H9 (cell line): Measurements from ENCODE around the gene ACBD3. TPM values are rescaled to one million over a fixed set of nuclear protein-coding genes. Genes with fewer than 3 reads are reported as not detected.
A peak's percentile ranks its signal among the peaks of the same experiment; 100 is the strongest.

Source experiments
- DNase-seq: peaks from one replicate; pipeline ENCODE4 v3.0.0-alpha.2; 2017
- H2AFZ ChIP-seq: one replicate; pipeline ENCODE4 v1.6.1; 2013; ENCODE audit warnings: mild to moderate bottlenecking, low read length, control low read depth, moderate library complexity
- H2AK5ac ChIP-seq: 2 replicates; pipeline ENCODE4 v1.6.1; 2013; ENCODE audit warnings: low read length, control low read depth, mixed read lengths; ENCODE audit not compliant: insufficient read length
- H2BK120ac ChIP-seq: one replicate; pipeline ENCODE4 v1.6.1; 2013; ENCODE audit warnings: low read depth, mild to moderate bottlenecking, low read length, control low read depth, inconsistent platforms; ENCODE audit not compliant: poor library complexity, severe bottlenecking
- H2BK12ac ChIP-seq: 2 replicates; pipeline ENCODE4 v1.6.1; 2013; ENCODE audit warnings: low read length, control low read depth, mixed read lengths, low read depth; ENCODE audit not compliant: insufficient read length
- H2BK15ac ChIP-seq: 2 replicates; pipeline ENCODE4 v1.6.1; 2013; ENCODE audit warnings: low read depth, low read length, control low read depth
- H2BK20ac ChIP-seq: one replicate; pipeline ENCODE4 v1.6.1; 2013; ENCODE audit warnings: low read depth, mild to moderate bottlenecking, low read length, control low read depth, inconsistent platforms; ENCODE audit not compliant: poor library complexity, severe bottlenecking
- H2BK5ac ChIP-seq: 2 replicates; pipeline ENCODE4 v1.6.1; 2013; ENCODE audit warnings: low read length, control low read depth, mixed read lengths; ENCODE audit not compliant: insufficient read length
- H3K14ac ChIP-seq: 2 replicates; pipeline ENCODE4 v1.6.1; 2013; ENCODE audit warnings: low read length, control low read depth; ENCODE audit not compliant: insufficient read depth
- H3K18ac ChIP-seq: 2 replicates; pipeline ENCODE4 v1.6.1; 2013; ENCODE audit warnings: low read depth, mild to moderate bottlenecking, mixed read lengths, low read length, control low read depth; ENCODE audit not compliant: insufficient read length
- H3K23ac ChIP-seq: 2 replicates; pipeline ENCODE4 v1.6.1; 2013; ENCODE audit warnings: low read length, control low read depth, mixed read lengths, low read depth; ENCODE audit not compliant: insufficient read length
- H3K23me2 ChIP-seq: 2 replicates; pipeline ENCODE4 v1.6.1; 2013; ENCODE audit warnings: low read depth, mild to moderate bottlenecking, mixed read lengths, low read length, control low read depth; ENCODE audit not compliant: insufficient read length, poor library complexity, severe bottlenecking
- H3K27ac ChIP-seq: 2 replicates; pipeline ENCODE4 v1.5.1; 2013; ENCODE audit warnings: low read length, control low read depth, mixed read lengths, low read depth; ENCODE audit not compliant: insufficient read length
- H3K27me3 ChIP-seq: 2 replicates; pipeline ENCODE4 v1.6.1; 2013; ENCODE audit warnings: low read length, control low read depth, inconsistent platforms; ENCODE audit not compliant: insufficient read depth
- H3K4ac ChIP-seq: 2 replicates; pipeline ENCODE4 v1.6.1; 2013; ENCODE audit warnings: low read depth, mild to moderate bottlenecking, control low read depth, inconsistent platforms, low read length, moderate library complexity
- H3K4me1 ChIP-seq: 2 replicates; pipeline ENCODE4 v1.6.1; 2013; ENCODE audit warnings: low read length, control low read depth, inconsistent platforms; ENCODE audit not compliant: insufficient read depth
- H3K4me2 ChIP-seq: 2 replicates; pipeline ENCODE4 v1.6.1; 2013; ENCODE audit warnings: low read length, control low read depth, mixed read lengths; ENCODE audit not compliant: insufficient read length, insufficient read depth
- H3K56ac ChIP-seq: 2 replicates; pipeline ENCODE4 v1.6.1; 2013; ENCODE audit warnings: low read depth, mild to moderate bottlenecking, mixed read lengths, low read length, control low read depth; ENCODE audit not compliant: insufficient read length
- H3K79me1 ChIP-seq: 2 replicates; pipeline ENCODE4 v1.6.1; 2013; ENCODE audit warnings: low read depth, mild to moderate bottlenecking, moderate library complexity, low read length, control low read depth, inconsistent platforms; ENCODE audit not compliant: insufficient read depth, poor library complexity, severe bottlenecking
- H3K79me2 ChIP-seq: 2 replicates; pipeline ENCODE4 v1.6.1; 2013; ENCODE audit warnings: low read length, control low read depth, inconsistent platforms; ENCODE audit not compliant: insufficient read depth
- H3K9ac ChIP-seq: 2 replicates; pipeline ENCODE4 v1.6.1; 2013; ENCODE audit warnings: low read length, control low read depth, mixed read lengths; ENCODE audit not compliant: insufficient read length; ENCODE audit errors: extremely low read depth
- H3K9me3 ChIP-seq: one replicate; pipeline ENCODE4 v1.6.1; 2013; ENCODE audit warnings: low read depth, low read length, inconsistent platforms; ENCODE audit not compliant: control insufficient read depth
- H3T11ph ChIP-seq: one replicate; pipeline ENCODE4 v1.6.1; 2013; ENCODE audit warnings: mild to moderate bottlenecking, low read length, control low read depth, inconsistent platforms
- H4K20me1 ChIP-seq: one replicate; pipeline ENCODE4 v1.6.1; 2013; ENCODE audit not compliant: control insufficient read depth, insufficient read length, insufficient read depth
- H4K5ac ChIP-seq: 2 replicates; pipeline ENCODE4 v1.6.1; 2013; ENCODE audit warnings: low read depth, mild to moderate bottlenecking, mixed read lengths, low read length, control low read depth; ENCODE audit not compliant: insufficient read length
- H4K8ac ChIP-seq: replicated peaks from 2 replicates; pipeline ENCODE4 v1.6.1; 2013; ENCODE audit warnings: low read length, control low read depth, mixed read lengths, low read depth; ENCODE audit not compliant: insufficient read length
- H4K91ac ChIP-seq: 2 replicates; pipeline ENCODE4 v1.6.1; 2013; ENCODE audit warnings: low read depth, mild to moderate bottlenecking, moderate library complexity, mixed read lengths, low read length, control low read depth; ENCODE audit not compliant: insufficient read length
- H3K27ac Mint-ChIP-seq, 3 experiments: 2 replicates in 2 of 3; 3 replicates in 1 of 3; pipeline ENCODE4 v1.8.0; 2020 to 2021; ENCODE audit warnings: mixed read lengths in 3 of 3, mild to moderate bottlenecking in 1 of 3, moderate library complexity in 1 of 3
- H3K27me3 Mint-ChIP-seq: 2 replicates; pipeline ENCODE4 v1.8.0; 2021; ENCODE audit warnings: low read depth, mild to moderate bottlenecking, moderate library complexity, mixed read lengths
- H3K36me3 Mint-ChIP-seq, 3 experiments: 2 replicates in 2 of 3; 3 replicates in 1 of 3; pipeline ENCODE4 v1.8.0; 2020 to 2021; ENCODE audit warnings: low read depth in 3 of 3, mixed read lengths in 3 of 3; ENCODE audit not compliant: insufficient read depth in 1 of 3
- H3K4me1 Mint-ChIP-seq, 2 experiments: 2 replicates each; pipeline ENCODE4 v1.8.0; 2020; ENCODE audit warnings: mixed read lengths in 2 of 2
- H3K4me3 Mint-ChIP-seq, 2 experiments: 2 replicates in 1 of 2; 3 replicates in 1 of 2; pipeline ENCODE4 v1.8.0; 2020 to 2021; ENCODE audit warnings: mild to moderate bottlenecking in 2 of 2, mixed read lengths in 2 of 2, moderate library complexity in 1 of 2
- H3K9me3 Mint-ChIP-seq, 2 experiments: 2 replicates in 1 of 2; 3 replicates in 1 of 2; pipeline ENCODE4 v1.8.0; 2020; ENCODE audit warnings: mild to moderate bottlenecking in 2 of 2, mixed read lengths in 2 of 2, moderate library complexity in 1 of 2
- CTCF ChIP-seq: fragments of 200-600 bp; sonication (generic); conservative IDR thresholded peaks from 3 replicates; pipeline ENCODE4 v1.8.0; 2021; ENCODE audit warnings: antibody characterized with exemption, mild to moderate bottlenecking
- WGBS: extraction: QIAGEN DNeasy Blood & Tissue Kit; methylation state at CpG from one replicate; pipeline ENCODE4 v1.1.7; 2013; ENCODE audit warnings: missing lambda C conversion rate, low lambda C conversion rate, mixed read lengths; ENCODE audit not compliant: insufficient read length; ENCODE audit errors: extremely low coverage; 5-methylcytosine and 5-hydroxymethylcytosine counted together
- total RNA-seq: library from RNA; stranded (reverse); gene quantifications from 2 replicates; pipeline ENCODE4 v1.2.1, GENCODE V29; 2021

Gene ACBD3
- total RNA-seq, 1 experiment from 2014 or later = 30.8 TPM

- TF ChIP-seq CTCF = no peak
- no peak overlapping the region for H4K91ac ChIP-seq
- H2AFZ ChIP-seq = no peak overlapping the region
- no peaks in the 10 kb centered on the region for H3K27me3 ChIP-seq
- no peaks in the 10 kb centered on the region for H3K79me2 ChIP-seq
- H2AK5ac ChIP-seq = no peak overlapping the region
- Mint-ChIP-seq H3K9me3 (no peaks in the 10 kb centered on the region), H3K4me1 (peaks cover 23 to 34% of the 10 kb centered on the region in 2 experiments), H3K27ac (peak overlapping the region in 1 of 3 experiments; percentile 37; a peak in 1 of 7 replicates), H3K36me3 (no peaks in the 10 kb centered on the region), H3K4me3 (peak overlapping the region in 1 of 2 experiments; percentile 56; a peak in 1 of 5 replicates), H3K27me3 (no peaks in the 10 kb centered on the region)
- no peak overlapping the region for H3K9ac ChIP-seq
- no peak overlapping the region for H4K8ac ChIP-seq
- no peaks in the 10 kb centered on the region for H3K23me2 ChIP-seq
- H2BK5ac ChIP-seq = no peak overlapping the region
- H4K20me1 ChIP-seq = no peaks in the 10 kb centered on the region
- no peak overlapping the region for H3K27ac ChIP-seq
- no peak overlapping the region for H3K14ac ChIP-seq
- no peaks in the 10 kb centered on the region for H3K9me3 ChIP-seq
- H3K23ac ChIP-seq = no peak overlapping the region
- H2BK120ac ChIP-seq = no peak overlapping the region
- DNase-seq = no peak
- no peak overlapping the region for H3K4ac ChIP-seq
- no peak overlapping the region for H2BK15ac ChIP-seq
- no peaks in the 10 kb centered on the region for H3K79me1 ChIP-seq
- no peak overlapping the region for H3K4me2 ChIP-seq
- H3K4me1 ChIP-seq = no peaks in the 10 kb centered on the region; the same call in 1 of the 2 replicates
- no peak overlapping the region for H3K18ac ChIP-seq
- H2BK20ac ChIP-seq = no peak overlapping the region
- no peak overlapping the region for H3K56ac ChIP-seq
- H4K5ac ChIP-seq = no peak overlapping the region
- no CpG with 5 or more reads among the region's 14 CpGs for WGBS
- H2BK12ac ChIP-seq = no peak overlapping the region
- H3T11ph ChIP-seq = no peak overlapping the region
These were observed 50.8 kb downstream of the ACBD3 start for GRCh38 chr1:226135709-226136108.
